K562 (cell line): Measurements from ENCODE around the gene LRGUK. TPM values are rescaled to one million over a fixed set of nuclear protein-coding genes. Genes with fewer than 3 reads are reported as not detected.

Source experiments
- CBX3 ChIP-seq, 2 experiments: IDR thresholded peaks; 1 replicate in 1 of 2; 2 replicates in 1 of 2; pipeline ENCODE4 v1.6.1; 2012; ENCODE audit warnings: inconsistent platforms in 2 of 2, low read length in 2 of 2, borderline replicate concordance in 1 of 2, control low read depth in 1 of 2
- CXXC5 ChIP-seq: fragments of 250-450 bp; sonication (Bioruptor Pico); IDR thresholded peaks from 2 replicates; pipeline ENCODE4 v1.8.0; 2022; ENCODE audit warnings: inconsistent platforms, mild to moderate bottlenecking, moderate library complexity
- FOXM1 ChIP-seq, 2 experiments: fragments of 450-650 bp in 1 of 2; sonication (generic) in 1 of 2; formaldehyde crosslinking in 1 of 2; IDR thresholded peaks; 2 replicates each; pipeline versions ENCODE4 v1.6.1 to v1.9.0; 2017 to 2022; ENCODE audit warnings: low read depth in 2 of 2, mild to moderate bottlenecking in 2 of 2, missing genetic modification reagents in 1 of 2, moderate library complexity in 1 of 2
- MAFG ChIP-seq: fragments of 450-650 bp; conservative IDR thresholded peaks from 2 replicates; pipeline ENCODE4 v1.6.1; 2016; ENCODE audit warnings: missing genetic modification characterization, missing compliant biosample characterization
- MIER1 ChIP-seq: fragments of 450-650 bp; IDR thresholded peaks from 2 replicates; pipeline ENCODE4 v1.6.1; 2016; ENCODE audit warnings: antibody characterized with exemption, mild to moderate bottlenecking, low read depth
- NCOR1 ChIP-seq: fragments of 450-650 bp; IDR thresholded peaks from 2 replicates; pipeline ENCODE4 v1.6.1; 2016; ENCODE audit warnings: mild to moderate bottlenecking, moderate library complexity
- TEAD4 ChIP-seq, 2 experiments: sonication (generic) in 1 of 2; formaldehyde crosslinking in 1 of 2; IDR thresholded peaks; 2 replicates each; pipeline versions ENCODE4 v1.6.1 to v1.8.0; 2012 to 2022; ENCODE audit warnings: borderline replicate concordance in 1 of 2, inconsistent platforms in 1 of 2, low read length in 1 of 2, mild to moderate bottlenecking in 1 of 2, missing genetic modification reagents in 1 of 2
- ZEB2 ChIP-seq: fragments of 450-650 bp; IDR thresholded peaks from 2 replicates; pipeline ENCODE4 v1.6.1; 2016
- polyA plus RNA-seq, 8 experiments: library from polyadenylated mRNA; depleted of rRNA in 4 of 8; stranded (reverse) in 5 of 8; unstranded in 3 of 8; fragments of >200 nt; fragmentation: Nextera tagmentation in 2 of 8; fragmentation: Illumina TruSeq in 1 of 8; extraction: Ambion mirVana in 2 of 8; extraction: Trizol in 1 of 8; gene quantifications; 2 replicates each; pipeline versions ENCODE4 v1.2.1 to v1.2.3, GENCODE V29; 2011 to 2014; ENCODE audit warnings: inconsistent platforms in 1 of 8, missing spikeins in 1 of 8
- total RNA-seq, 7 experiments: library from RNA; depleted of rRNA in 6 of 7; stranded (reverse); fragments of >200 nt in 6 of 7; fragmentation: Illumina TruSeq in 2 of 7; extraction: Trizol in 2 of 7; gene quantifications; 2 replicates each; pipeline versions ENCODE4 v1.2.1 to v1.2.3, GENCODE V29; 2011 to 2021; ENCODE audit warnings: low replicate concordance in 1 of 7
- TF ChIP-seq, protein P1 (sequence below): fragments of 450-650 bp; IDR thresholded peaks from 2 replicates; pipeline ENCODE4 v1.6.1; 2016; ENCODE audit warnings: mild to moderate bottlenecking, moderate library complexity
- TF ChIP-seq, protein P2 (sequence below), 2 experiments: IDR thresholded peaks; 2 replicates each; pipeline ENCODE4 v1.6.1; 2012; ENCODE audit warnings: improper control_type of control experiment in 2 of 2, low read depth in 2 of 2, low read length in 2 of 2, borderline replicate concordance in 1 of 2
- TF ChIP-seq, protein P3 (sequence below): sonication (generic); IDR thresholded peaks from 2 replicates; pipeline ENCODE4 v1.6.1; 2016

The LRGUK gene
- total and polyA plus RNA-seq, 9 of the 15 experiments (the other 6 are each of a cell fraction or from before 2014, with no cell fraction given) = 0.04 to 0.33 (median 0.18) TPM

DNA sequence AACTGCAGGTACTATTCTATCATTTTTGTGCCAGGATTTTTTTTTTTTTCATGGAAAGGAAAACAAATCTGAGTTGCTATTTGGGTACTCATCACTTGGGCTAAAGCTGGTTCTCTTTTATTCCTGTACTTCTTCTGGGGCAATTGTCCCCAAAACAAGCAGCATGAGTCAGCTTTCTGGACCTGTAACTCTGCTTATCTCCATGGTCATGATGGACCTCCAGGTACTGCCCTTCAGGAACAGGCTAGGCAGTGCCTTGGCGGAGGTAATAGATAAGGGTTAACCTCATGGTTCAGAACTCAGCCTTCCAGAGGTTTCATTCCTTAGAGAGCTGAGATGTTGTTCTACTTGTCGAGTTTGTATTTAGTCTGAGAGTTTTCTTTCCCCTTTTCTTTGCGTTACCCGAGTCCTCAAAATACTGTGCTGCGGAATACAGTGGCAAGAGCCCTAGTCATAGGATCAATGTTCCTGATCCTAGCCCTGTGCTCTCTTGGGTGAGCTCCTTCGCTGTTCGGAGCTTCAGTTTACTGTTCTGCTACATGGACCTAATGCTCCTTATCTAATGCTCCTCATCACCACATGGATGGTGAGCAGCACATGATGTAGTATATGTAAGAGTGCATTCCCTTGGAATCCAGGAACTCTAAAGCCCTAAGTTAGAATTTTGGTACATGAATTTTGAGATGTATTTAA is 74.6 kb downstream of the LRGUK start (continued):
- TF ChIP-seq, protein P1, sequence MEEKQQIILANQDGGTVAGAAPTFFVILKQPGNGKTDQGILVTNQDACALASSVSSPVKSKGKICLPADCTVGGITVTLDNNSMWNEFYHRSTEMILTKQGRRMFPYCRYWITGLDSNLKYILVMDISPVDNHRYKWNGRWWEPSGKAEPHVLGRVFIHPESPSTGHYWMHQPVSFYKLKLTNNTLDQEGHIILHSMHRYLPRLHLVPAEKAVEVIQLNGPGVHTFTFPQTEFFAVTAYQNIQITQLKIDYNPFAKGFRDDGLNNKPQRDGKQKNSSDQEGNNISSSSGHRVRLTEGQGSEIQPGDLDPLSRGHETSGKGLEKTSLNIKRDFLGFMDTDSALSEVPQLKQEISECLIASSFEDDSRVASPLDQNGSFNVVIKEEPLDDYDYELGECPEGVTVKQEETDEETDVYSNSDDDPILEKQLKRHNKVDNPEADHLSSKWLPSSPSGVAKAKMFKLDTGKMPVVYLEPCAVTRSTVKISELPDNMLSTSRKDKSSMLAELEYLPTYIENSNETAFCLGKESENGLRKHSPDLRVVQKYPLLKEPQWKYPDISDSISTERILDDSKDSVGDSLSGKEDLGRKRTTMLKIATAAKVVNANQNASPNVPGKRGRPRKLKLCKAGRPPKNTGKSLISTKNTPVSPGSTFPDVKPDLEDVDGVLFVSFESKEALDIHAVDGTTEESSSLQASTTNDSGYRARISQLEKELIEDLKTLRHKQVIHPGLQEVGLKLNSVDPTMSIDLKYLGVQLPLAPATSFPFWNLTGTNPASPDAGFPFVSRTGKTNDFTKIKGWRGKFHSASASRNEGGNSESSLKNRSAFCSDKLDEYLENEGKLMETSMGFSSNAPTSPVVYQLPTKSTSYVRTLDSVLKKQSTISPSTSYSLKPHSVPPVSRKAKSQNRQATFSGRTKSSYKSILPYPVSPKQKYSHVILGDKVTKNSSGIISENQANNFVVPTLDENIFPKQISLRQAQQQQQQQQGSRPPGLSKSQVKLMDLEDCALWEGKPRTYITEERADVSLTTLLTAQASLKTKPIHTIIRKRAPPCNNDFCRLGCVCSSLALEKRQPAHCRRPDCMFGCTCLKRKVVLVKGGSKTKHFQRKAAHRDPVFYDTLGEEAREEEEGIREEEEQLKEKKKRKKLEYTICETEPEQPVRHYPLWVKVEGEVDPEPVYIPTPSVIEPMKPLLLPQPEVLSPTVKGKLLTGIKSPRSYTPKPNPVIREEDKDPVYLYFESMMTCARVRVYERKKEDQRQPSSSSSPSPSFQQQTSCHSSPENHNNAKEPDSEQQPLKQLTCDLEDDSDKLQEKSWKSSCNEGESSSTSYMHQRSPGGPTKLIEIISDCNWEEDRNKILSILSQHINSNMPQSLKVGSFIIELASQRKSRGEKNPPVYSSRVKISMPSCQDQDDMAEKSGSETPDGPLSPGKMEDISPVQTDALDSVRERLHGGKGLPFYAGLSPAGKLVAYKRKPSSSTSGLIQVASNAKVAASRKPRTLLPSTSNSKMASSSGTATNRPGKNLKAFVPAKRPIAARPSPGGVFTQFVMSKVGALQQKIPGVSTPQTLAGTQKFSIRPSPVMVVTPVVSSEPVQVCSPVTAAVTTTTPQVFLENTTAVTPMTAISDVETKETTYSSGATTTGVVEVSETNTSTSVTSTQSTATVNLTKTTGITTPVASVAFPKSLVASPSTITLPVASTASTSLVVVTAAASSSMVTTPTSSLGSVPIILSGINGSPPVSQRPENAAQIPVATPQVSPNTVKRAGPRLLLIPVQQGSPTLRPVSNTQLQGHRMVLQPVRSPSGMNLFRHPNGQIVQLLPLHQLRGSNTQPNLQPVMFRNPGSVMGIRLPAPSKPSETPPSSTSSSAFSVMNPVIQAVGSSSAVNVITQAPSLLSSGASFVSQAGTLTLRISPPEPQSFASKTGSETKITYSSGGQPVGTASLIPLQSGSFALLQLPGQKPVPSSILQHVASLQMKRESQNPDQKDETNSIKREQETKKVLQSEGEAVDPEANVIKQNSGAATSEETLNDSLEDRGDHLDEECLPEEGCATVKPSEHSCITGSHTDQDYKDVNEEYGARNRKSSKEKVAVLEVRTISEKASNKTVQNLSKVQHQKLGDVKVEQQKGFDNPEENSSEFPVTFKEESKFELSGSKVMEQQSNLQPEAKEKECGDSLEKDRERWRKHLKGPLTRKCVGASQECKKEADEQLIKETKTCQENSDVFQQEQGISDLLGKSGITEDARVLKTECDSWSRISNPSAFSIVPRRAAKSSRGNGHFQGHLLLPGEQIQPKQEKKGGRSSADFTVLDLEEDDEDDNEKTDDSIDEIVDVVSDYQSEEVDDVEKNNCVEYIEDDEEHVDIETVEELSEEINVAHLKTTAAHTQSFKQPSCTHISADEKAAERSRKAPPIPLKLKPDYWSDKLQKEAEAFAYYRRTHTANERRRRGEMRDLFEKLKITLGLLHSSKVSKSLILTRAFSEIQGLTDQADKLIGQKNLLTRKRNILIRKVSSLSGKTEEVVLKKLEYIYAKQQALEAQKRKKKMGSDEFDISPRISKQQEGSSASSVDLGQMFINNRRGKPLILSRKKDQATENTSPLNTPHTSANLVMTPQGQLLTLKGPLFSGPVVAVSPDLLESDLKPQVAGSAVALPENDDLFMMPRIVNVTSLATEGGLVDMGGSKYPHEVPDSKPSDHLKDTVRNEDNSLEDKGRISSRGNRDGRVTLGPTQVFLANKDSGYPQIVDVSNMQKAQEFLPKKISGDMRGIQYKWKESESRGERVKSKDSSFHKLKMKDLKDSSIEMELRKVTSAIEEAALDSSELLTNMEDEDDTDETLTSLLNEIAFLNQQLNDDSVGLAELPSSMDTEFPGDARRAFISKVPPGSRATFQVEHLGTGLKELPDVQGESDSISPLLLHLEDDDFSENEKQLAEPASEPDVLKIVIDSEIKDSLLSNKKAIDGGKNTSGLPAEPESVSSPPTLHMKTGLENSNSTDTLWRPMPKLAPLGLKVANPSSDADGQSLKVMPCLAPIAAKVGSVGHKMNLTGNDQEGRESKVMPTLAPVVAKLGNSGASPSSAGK = peak; percentile 65
- TF ChIP-seq, protein P2, sequence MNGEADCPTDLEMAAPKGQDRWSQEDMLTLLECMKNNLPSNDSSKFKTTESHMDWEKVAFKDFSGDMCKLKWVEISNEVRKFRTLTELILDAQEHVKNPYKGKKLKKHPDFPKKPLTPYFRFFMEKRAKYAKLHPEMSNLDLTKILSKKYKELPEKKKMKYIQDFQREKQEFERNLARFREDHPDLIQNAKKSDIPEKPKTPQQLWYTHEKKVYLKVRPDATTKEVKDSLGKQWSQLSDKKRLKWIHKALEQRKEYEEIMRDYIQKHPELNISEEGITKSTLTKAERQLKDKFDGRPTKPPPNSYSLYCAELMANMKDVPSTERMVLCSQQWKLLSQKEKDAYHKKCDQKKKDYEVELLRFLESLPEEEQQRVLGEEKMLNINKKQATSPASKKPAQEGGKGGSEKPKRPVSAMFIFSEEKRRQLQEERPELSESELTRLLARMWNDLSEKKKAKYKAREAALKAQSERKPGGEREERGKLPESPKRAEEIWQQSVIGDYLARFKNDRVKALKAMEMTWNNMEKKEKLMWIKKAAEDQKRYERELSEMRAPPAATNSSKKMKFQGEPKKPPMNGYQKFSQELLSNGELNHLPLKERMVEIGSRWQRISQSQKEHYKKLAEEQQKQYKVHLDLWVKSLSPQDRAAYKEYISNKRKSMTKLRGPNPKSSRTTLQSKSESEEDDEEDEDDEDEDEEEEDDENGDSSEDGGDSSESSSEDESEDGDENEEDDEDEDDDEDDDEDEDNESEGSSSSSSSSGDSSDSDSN (IDR thresholded peaks at IDR 0.05; ENCODE audit: borderline replicate concordance in 1 of 2, low read depth in 2 of 2, low read length in 2 of 2) = peak in 1 of 2 experiments; percentile 40; a peak in 1 of 4 replicates
- peak; percentile 48; the same call in 1 of the 2 replicates for TF ChIP-seq MIER1
- peak; percentile 87 for TF ChIP-seq NCOR1
- TF ChIP-seq TEAD4 (IDR thresholded peaks at IDR 0.05; ENCODE audit: low read length) = peak; percentile 88
- TF ChIP-seq TEAD4 (CRISPR knock-in tag; IDR thresholded peaks at IDR 0.05; ENCODE audit: borderline replicate concordance) = no peak
- TF ChIP-seq MAFG = peak; percentile 88
- peak; percentile 54; the same call in 1 of the 2 replicates for TF ChIP-seq FOXM1 (IDR thresholded peaks at IDR 0.05; ENCODE audit: low read depth)
- TF ChIP-seq FOXM1 (CRISPR knock-in tag; IDR thresholded peaks at IDR 0.05; ENCODE audit: low read depth) = no peak
- TF ChIP-seq, protein P3, sequence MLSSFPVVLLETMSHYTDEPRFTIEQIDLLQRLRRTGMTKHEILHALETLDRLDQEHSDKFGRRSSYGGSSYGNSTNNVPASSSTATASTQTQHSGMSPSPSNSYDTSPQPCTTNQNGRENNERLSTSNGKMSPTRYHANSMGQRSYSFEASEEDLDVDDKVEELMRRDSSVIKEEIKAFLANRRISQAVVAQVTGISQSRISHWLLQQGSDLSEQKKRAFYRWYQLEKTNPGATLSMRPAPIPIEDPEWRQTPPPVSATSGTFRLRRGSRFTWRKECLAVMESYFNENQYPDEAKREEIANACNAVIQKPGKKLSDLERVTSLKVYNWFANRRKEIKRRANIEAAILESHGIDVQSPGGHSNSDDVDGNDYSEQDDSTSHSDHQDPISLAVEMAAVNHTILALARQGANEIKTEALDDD = peak; percentile 82
- peak in 1 of 2 experiments; percentile 7; a peak in 1 of 3 replicates for TF ChIP-seq CBX3 (IDR thresholded peaks at IDR 0.05; ENCODE audit: borderline replicate concordance in 1 of 2, low read length in 2 of 2)
- peak; percentile 62 for TF ChIP-seq CXXC5
- TF ChIP-seq ZEB2 = peak; percentile 99
